H9 (cell line): Measurements from ENCODE around the gene CPNE5. TPM values are rescaled to one million over a fixed set of nuclear protein-coding genes. Genes with fewer than 3 reads are reported as not detected.

Experiments used
- DNase-seq: peaks from one replicate; pipeline ENCODE4 v3.0.0-alpha.2; 2017
- H2AFZ ChIP-seq: one replicate; pipeline ENCODE4 v1.6.1; 2013; ENCODE audit warnings: mild to moderate bottlenecking, low read length, control low read depth, moderate library complexity
- H2AK5ac ChIP-seq: 2 replicates; pipeline ENCODE4 v1.6.1; 2013; ENCODE audit warnings: low read length, control low read depth, mixed read lengths; ENCODE audit not compliant: insufficient read length
- H2BK120ac ChIP-seq: one replicate; pipeline ENCODE4 v1.6.1; 2013; ENCODE audit warnings: low read depth, mild to moderate bottlenecking, low read length, control low read depth, inconsistent platforms; ENCODE audit not compliant: poor library complexity, severe bottlenecking
- H2BK12ac ChIP-seq: 2 replicates; pipeline ENCODE4 v1.6.1; 2013; ENCODE audit warnings: low read length, control low read depth, mixed read lengths, low read depth; ENCODE audit not compliant: insufficient read length
- H2BK15ac ChIP-seq: 2 replicates; pipeline ENCODE4 v1.6.1; 2013; ENCODE audit warnings: low read depth, low read length, control low read depth
- H2BK20ac ChIP-seq: one replicate; pipeline ENCODE4 v1.6.1; 2013; ENCODE audit warnings: low read depth, mild to moderate bottlenecking, low read length, control low read depth, inconsistent platforms; ENCODE audit not compliant: poor library complexity, severe bottlenecking
- H2BK5ac ChIP-seq: 2 replicates; pipeline ENCODE4 v1.6.1; 2013; ENCODE audit warnings: low read length, control low read depth, mixed read lengths; ENCODE audit not compliant: insufficient read length
- H3K14ac ChIP-seq: 2 replicates; pipeline ENCODE4 v1.6.1; 2013; ENCODE audit warnings: low read length, control low read depth; ENCODE audit not compliant: insufficient read depth
- H3K18ac ChIP-seq: 2 replicates; pipeline ENCODE4 v1.6.1; 2013; ENCODE audit warnings: low read depth, mild to moderate bottlenecking, mixed read lengths, low read length, control low read depth; ENCODE audit not compliant: insufficient read length
- H3K23ac ChIP-seq: 2 replicates; pipeline ENCODE4 v1.6.1; 2013; ENCODE audit warnings: low read length, control low read depth, mixed read lengths, low read depth; ENCODE audit not compliant: insufficient read length
- H3K23me2 ChIP-seq: 2 replicates; pipeline ENCODE4 v1.6.1; 2013; ENCODE audit warnings: low read depth, mild to moderate bottlenecking, mixed read lengths, low read length, control low read depth; ENCODE audit not compliant: insufficient read length, poor library complexity, severe bottlenecking
- H3K27ac ChIP-seq: 2 replicates; pipeline ENCODE4 v1.5.1; 2013; ENCODE audit warnings: low read length, control low read depth, mixed read lengths, low read depth; ENCODE audit not compliant: insufficient read length
- H3K27me3 ChIP-seq: 2 replicates; pipeline ENCODE4 v1.6.1; 2013; ENCODE audit warnings: low read length, control low read depth, inconsistent platforms; ENCODE audit not compliant: insufficient read depth
- H3K4ac ChIP-seq: 2 replicates; pipeline ENCODE4 v1.6.1; 2013; ENCODE audit warnings: low read depth, mild to moderate bottlenecking, control low read depth, inconsistent platforms, low read length, moderate library complexity
- H3K4me1 ChIP-seq: 2 replicates; pipeline ENCODE4 v1.6.1; 2013; ENCODE audit warnings: low read length, control low read depth, inconsistent platforms; ENCODE audit not compliant: insufficient read depth
- H3K4me2 ChIP-seq: 2 replicates; pipeline ENCODE4 v1.6.1; 2013; ENCODE audit warnings: low read length, control low read depth, mixed read lengths; ENCODE audit not compliant: insufficient read length, insufficient read depth
- H3K56ac ChIP-seq: 2 replicates; pipeline ENCODE4 v1.6.1; 2013; ENCODE audit warnings: low read depth, mild to moderate bottlenecking, mixed read lengths, low read length, control low read depth; ENCODE audit not compliant: insufficient read length
- H3K79me1 ChIP-seq: 2 replicates; pipeline ENCODE4 v1.6.1; 2013; ENCODE audit warnings: low read depth, mild to moderate bottlenecking, moderate library complexity, low read length, control low read depth, inconsistent platforms; ENCODE audit not compliant: insufficient read depth, poor library complexity, severe bottlenecking
- H3K79me2 ChIP-seq: 2 replicates; pipeline ENCODE4 v1.6.1; 2013; ENCODE audit warnings: low read length, control low read depth, inconsistent platforms; ENCODE audit not compliant: insufficient read depth
- H3K9ac ChIP-seq: 2 replicates; pipeline ENCODE4 v1.6.1; 2013; ENCODE audit warnings: low read length, control low read depth, mixed read lengths; ENCODE audit not compliant: insufficient read length; ENCODE audit errors: extremely low read depth
- H3K9me3 ChIP-seq: one replicate; pipeline ENCODE4 v1.6.1; 2013; ENCODE audit warnings: low read depth, low read length, inconsistent platforms; ENCODE audit not compliant: control insufficient read depth
- H3T11ph ChIP-seq: one replicate; pipeline ENCODE4 v1.6.1; 2013; ENCODE audit warnings: mild to moderate bottlenecking, low read length, control low read depth, inconsistent platforms
- H4K20me1 ChIP-seq: one replicate; pipeline ENCODE4 v1.6.1; 2013; ENCODE audit not compliant: control insufficient read depth, insufficient read length, insufficient read depth
- H4K5ac ChIP-seq: 2 replicates; pipeline ENCODE4 v1.6.1; 2013; ENCODE audit warnings: low read depth, mild to moderate bottlenecking, mixed read lengths, low read length, control low read depth; ENCODE audit not compliant: insufficient read length
- H4K8ac ChIP-seq: replicated peaks from 2 replicates; pipeline ENCODE4 v1.6.1; 2013; ENCODE audit warnings: low read length, control low read depth, mixed read lengths, low read depth; ENCODE audit not compliant: insufficient read length
- H4K91ac ChIP-seq: 2 replicates; pipeline ENCODE4 v1.6.1; 2013; ENCODE audit warnings: low read depth, mild to moderate bottlenecking, moderate library complexity, mixed read lengths, low read length, control low read depth; ENCODE audit not compliant: insufficient read length
- H3K27ac Mint-ChIP-seq, 3 experiments: 2 replicates in 2 of 3; 3 replicates in 1 of 3; pipeline ENCODE4 v1.8.0; 2020 to 2021; ENCODE audit warnings: mixed read lengths in 3 of 3, mild to moderate bottlenecking in 1 of 3, moderate library complexity in 1 of 3
- H3K27me3 Mint-ChIP-seq: 2 replicates; pipeline ENCODE4 v1.8.0; 2021; ENCODE audit warnings: low read depth, mild to moderate bottlenecking, moderate library complexity, mixed read lengths
- H3K36me3 Mint-ChIP-seq, 3 experiments: 2 replicates in 2 of 3; 3 replicates in 1 of 3; pipeline ENCODE4 v1.8.0; 2020 to 2021; ENCODE audit warnings: low read depth in 3 of 3, mixed read lengths in 3 of 3; ENCODE audit not compliant: insufficient read depth in 1 of 3
- H3K4me1 Mint-ChIP-seq, 2 experiments: 2 replicates each; pipeline ENCODE4 v1.8.0; 2020; ENCODE audit warnings: mixed read lengths in 2 of 2
- H3K4me3 Mint-ChIP-seq, 2 experiments: 2 replicates in 1 of 2; 3 replicates in 1 of 2; pipeline ENCODE4 v1.8.0; 2020 to 2021; ENCODE audit warnings: mild to moderate bottlenecking in 2 of 2, mixed read lengths in 2 of 2, moderate library complexity in 1 of 2
- H3K9me3 Mint-ChIP-seq, 2 experiments: 2 replicates in 1 of 2; 3 replicates in 1 of 2; pipeline ENCODE4 v1.8.0; 2020; ENCODE audit warnings: mild to moderate bottlenecking in 2 of 2, mixed read lengths in 2 of 2, moderate library complexity in 1 of 2
- CTCF ChIP-seq: fragments of 200-600 bp; sonication (generic); conservative IDR thresholded peaks from 3 replicates; pipeline ENCODE4 v1.8.0; 2021; ENCODE audit warnings: antibody characterized with exemption, mild to moderate bottlenecking
- WGBS: extraction: QIAGEN DNeasy Blood & Tissue Kit; methylation state at CpG from one replicate; pipeline ENCODE4 v1.1.7; 2013; ENCODE audit warnings: missing lambda C conversion rate, low lambda C conversion rate, mixed read lengths; ENCODE audit not compliant: insufficient read length; ENCODE audit errors: extremely low coverage; 5-methylcytosine and 5-hydroxymethylcytosine counted together
- total RNA-seq: library from RNA; stranded (reverse); gene quantifications from 2 replicates; pipeline ENCODE4 v1.2.1, GENCODE V29; 2021

Gene CPNE5
- total RNA-seq, 1 experiment from 2014 or later, result 0.52 TPM

- Mint-ChIP-seq H3K27ac (no peak overlapping the region), H3K9me3 (no peaks in the 10 kb centered on the region; a peak in 1 of 5 replicates), H3K36me3 (peaks cover 0 to 2% (median 0%) of the 10 kb centered on the region in 3 experiments; a peak in 2 of 7 replicates), H3K27me3 (peaks cover 12% of the 10 kb centered on the region), H3K4me1 (peaks cover 35 to 53% of the 10 kb centered on the region in 2 experiments), H3K4me3 (no peak overlapping the region)
- no peak overlapping the region for H3K27ac ChIP-seq
- H2BK20ac ChIP-seq, result no peak overlapping the region
- H2BK5ac ChIP-seq, result no peak overlapping the region
- no peak overlapping the region for H3K18ac ChIP-seq
- H3K14ac ChIP-seq, result no peak overlapping the region; the same call in 1 of the 2 replicates
- no peak overlapping the region for H4K8ac ChIP-seq
- H4K91ac ChIP-seq, result no peak overlapping the region
- H4K5ac ChIP-seq, result no peak overlapping the region
- H3K9me3 ChIP-seq, result no peaks in the 10 kb centered on the region
- H3K56ac ChIP-seq, result no peak overlapping the region
- H3K4me2 ChIP-seq, result no peak overlapping the region
- TF ChIP-seq CTCF, result no peak
- H3K79me1 ChIP-seq, result no peaks in the 10 kb centered on the region
- no peak overlapping the region for H3K4ac ChIP-seq
- WGBS, result no CpG with 5 or more reads among the region's 5 CpGs
- H2BK120ac ChIP-seq, result no peak overlapping the region
- H3K27me3 ChIP-seq, result no peaks in the 10 kb centered on the region
- no peaks in the 10 kb centered on the region; the same call in 1 of the 2 replicates for H3K4me1 ChIP-seq
- H2AFZ ChIP-seq, result no peak overlapping the region
- no peaks in the 10 kb centered on the region for H3K23me2 ChIP-seq
- no peak overlapping the region for H3K23ac ChIP-seq
- no peaks in the 10 kb centered on the region for H3K79me2 ChIP-seq
- H2BK15ac ChIP-seq, result no peak overlapping the region
- no peak for DNase-seq
- no peak overlapping the region for H3K9ac ChIP-seq
- no peak overlapping the region for H2BK12ac ChIP-seq
- H3T11ph ChIP-seq, result no peak overlapping the region
- H2AK5ac ChIP-seq, result no peak overlapping the region
- no peaks in the 10 kb centered on the region for H4K20me1 ChIP-seq
Measured at GRCh38 chr6:36776167-36776566, 63.1 kb downstream of the CPNE5 start.
